Activated T-helper 9 cell treated with anti-CD3 and anti-CD28 coated beads, Interleukin-2, amount 50 U/mL, for 16 hours (primary cell): ENCODE measurements around the gene AP5B1.
"Not testable (repeated sequence)": the region's sequence is repeated elsewhere in the genome, so short reads cannot be mapped to it uniquely, and the experiment has no call there.

ENCODE experiments used
- DNase-seq: peaks from one replicate; pipeline ENCODE4 v3.0.0-alpha.2; 2020; ENCODE audit warnings: low read depth

Gene AP5B1

DNA sequence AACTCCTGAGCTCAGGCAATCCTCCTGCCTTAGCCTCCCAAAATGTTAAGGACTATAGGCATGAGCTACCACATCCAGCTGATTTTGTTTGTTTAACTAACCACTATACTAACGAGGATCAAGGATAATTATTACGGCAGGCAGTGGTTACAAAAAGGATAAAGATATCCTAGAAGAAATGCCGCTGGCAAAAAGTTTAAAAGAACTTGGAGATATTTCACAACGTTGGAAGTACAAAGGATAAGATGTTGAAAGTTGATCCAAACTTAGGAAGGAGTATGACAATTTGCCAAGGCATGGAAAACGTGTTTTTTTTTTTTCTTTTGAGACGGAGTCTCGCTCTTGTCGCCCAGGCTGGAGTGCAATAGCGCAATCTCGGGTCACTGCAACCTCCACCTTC lies 13.4 kb downstream of the AP5B1 start:
- no peak for DNase-seq

GRCh38 chr11:65766535-65766934 lies 14.2 kb downstream of the AP5B1 start:
- DNase-seq, result no peak

DNA sequence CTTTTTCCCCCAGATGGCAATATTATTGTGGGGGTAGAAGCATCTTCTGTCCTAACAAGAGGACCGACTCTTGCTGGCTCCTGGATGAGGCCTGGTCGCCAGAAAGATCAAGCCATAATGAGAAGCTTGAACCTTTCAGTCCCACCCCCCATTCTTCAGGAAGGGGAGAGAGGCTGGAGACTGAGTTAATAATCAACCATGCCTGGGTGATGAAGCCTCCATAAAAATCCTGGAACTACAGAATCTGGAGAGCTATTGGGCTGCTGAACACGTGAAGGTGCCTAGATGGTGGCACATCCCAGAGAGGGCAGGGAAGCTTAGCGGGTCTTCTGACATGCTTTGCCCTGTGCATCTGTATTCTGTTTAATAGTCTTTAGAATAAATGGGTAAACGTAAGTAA lies 16.3 kb downstream of the AP5B1 start:
- DNase-seq, result no peak

DNA sequence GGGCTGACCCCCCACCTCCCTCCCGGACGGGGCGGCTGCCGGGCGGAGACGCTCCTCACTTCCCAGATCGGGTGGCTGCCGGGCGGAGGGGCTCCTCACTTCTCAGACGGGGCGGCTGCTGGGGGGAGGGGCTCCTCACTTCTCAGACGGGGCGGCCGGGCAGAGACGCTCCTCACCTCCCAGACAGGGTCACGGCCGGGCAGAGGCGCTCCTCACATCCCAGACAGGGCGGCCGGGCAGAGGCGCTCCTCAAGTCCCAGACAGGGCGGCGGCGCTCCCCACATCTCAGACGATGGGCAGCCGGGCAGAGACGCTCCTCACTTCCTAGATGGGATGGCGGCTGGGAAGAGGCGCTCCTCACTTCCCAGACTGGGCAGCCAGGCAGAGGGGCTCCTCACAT lies 18.0 kb downstream of the AP5B1 start:
- not testable (repeated sequence) for DNase-seq

GRCh38 chr11:65762169-65762568 lies 18.6 kb downstream of the AP5B1 start:
- not testable (repeated sequence) for DNase-seq

DNA sequence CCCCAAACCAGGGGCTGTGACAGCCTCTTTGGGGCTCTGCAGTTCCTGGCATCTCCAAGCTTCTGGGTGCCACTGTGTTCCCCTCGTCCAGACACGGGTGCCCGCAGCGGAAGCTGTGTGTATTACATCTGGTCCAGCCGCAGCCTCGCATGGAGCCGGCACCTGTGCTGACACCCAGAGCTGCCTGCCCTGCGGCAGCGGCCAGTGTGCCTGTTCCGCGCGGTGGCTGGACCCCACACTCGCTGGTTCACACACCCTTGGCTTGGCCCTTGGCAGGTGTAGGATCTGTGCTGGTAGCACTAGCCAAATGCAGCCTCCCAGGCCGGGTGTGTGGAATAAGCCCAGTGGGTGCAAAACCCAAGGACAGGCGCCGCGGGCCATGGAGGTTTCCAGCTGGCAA lies 35.7 kb downstream of the AP5B1 start:
- DNase-seq, result no peak

DNA sequence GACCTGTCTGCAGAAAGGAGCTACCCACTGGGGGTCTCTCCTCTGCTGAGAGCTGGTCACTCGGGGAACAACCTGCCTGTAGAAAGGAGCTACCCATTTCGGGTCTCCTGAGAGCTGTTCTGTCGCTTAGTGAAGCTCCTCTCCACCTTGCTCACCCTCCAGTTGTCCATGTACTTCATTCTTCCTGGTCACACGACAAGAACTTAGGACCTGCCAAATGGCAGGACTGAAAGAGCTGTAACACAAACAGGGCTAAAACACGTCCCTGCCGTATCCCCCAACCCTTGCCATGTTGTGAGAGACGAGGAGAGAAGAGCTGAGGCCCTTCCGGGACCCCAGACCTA lies 36.1 kb downstream of the AP5B1 start:
- DNase-seq, result no peak

DNA sequence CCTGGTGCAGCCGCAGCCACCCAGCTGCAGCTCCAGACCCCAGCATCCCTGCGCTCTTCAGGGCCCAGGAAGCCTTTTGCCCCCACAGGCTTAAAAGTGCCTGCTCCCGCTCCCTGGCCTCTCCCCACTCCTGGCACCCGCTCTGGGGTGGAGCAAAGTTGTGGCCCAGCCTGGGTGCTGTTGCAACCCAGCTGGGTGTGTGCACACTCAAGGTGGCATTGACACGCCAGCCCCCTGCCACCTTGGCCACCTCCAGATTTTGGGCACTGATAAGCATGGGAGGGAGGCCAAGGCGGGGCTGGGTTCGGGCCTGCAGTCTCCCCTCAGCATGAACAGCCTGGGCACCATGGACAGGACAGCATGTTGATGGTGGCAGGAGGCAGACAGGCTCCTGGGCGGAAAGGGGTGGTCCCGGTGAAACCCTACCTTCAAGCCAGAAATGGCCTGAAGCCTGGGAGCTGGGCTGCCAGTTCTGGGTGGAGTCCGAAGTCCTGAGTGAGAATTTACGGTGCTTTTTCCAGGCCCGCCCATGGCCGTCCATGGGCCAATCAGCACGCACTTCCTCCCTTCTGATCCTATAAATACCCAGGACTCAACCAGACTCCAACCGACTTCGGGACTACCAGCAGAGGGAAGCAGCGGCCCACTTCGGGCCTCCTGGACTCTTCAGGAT lies 36.6 kb downstream of the AP5B1 start:
- DNase-seq, result no peak

GRCh38 chr11:65743681-65744025 lies 37.1 kb downstream of the AP5B1 start:
- DNase-seq, result no peak

DNA sequence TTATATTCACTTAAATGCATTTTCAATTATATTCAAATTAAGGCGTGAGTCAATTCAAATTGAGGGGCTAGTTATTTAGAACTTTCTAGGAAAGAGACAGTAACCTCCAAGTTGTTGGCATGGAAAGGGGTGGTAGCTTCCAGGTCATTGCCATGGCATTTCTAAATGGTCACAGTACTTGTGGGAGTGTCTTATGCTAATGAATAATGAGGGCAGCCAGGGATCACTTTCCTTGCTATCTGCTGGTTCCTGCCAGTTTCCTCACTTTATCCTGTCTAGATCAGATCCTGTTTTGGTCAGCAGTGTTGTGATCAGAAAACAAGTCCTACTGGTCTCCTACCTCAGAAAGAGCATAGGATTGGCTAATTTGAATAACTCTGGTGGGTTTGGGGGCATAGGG lies 38.4 kb downstream of the AP5B1 start:
- DNase-seq, result no peak

GRCh38 chr11:65741185-65741584 lies 39.6 kb downstream of the AP5B1 start:
- no peak for DNase-seq

DNA sequence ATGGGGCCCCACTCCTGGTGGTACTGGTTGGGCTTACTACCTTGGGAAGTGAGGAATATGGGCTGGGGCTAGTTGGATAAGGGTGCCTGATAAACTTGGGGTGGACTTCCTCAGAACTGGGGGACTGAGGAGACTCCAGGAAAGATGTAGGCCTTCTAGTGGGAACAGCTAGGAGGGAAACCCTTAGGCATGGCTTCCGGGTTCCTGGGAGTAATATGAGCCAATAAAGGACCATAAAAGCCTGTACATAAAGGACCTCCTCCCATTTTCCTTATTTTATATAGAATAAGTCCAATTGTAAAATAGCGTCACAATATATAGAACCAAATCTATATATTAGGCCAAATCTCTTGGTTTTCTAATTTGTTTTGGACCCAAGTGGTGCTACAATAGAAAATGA lies 41.8 kb downstream of the AP5B1 start:
- DNase-seq, result no peak

- no peak for DNase-seq
These were observed 44.0 kb downstream of the AP5B1 start for GRCh38 chr11:65736810-65737209.

DNA sequence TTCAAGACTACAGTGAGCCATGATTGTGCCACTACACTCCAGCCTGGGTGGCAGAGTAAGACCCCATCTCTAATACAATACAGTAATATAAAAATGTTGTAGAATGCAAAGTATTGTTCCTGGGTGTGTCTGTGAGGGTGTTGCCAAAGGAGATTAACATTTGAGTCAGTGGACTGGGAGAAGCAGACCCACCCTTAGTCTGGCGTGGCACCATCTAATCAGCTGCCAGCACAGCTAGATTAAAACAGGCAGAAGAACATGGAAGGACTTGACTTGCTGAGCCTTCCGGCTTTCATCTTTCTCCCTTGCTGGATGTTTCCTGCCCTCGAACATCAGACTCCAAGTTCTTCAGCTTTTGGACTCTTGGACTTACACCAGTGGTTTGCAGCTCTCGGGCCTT lies 45.7 kb downstream of the AP5B1 start:
- not testable (repeated sequence) for DNase-seq

- no peak for DNase-seq
These were observed 50.3 kb downstream of the AP5B1 start for GRCh38 chr11:65730461-65730860.

DNA sequence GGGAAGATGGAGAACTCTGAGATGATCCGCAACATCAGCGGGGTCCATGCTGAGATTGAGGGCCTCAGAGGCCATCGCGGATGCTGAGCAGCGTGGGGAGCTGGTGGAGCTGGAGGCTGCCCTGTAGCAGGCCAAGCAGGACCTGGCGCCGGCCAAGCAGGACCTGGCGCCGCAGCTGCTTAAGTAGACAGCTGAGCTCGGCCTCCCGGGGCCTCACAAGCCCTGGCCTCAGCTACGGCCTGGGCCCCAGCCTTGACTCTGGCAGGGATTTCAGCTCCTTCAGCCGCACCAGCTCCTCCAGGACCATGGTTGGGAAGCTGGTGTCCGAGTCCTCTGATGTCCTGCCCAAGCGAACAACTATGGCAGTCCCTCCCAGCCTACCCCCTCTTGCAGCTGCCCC lies 52.9 kb downstream of the AP5B1 start:
- no peak for DNase-seq

DNA sequence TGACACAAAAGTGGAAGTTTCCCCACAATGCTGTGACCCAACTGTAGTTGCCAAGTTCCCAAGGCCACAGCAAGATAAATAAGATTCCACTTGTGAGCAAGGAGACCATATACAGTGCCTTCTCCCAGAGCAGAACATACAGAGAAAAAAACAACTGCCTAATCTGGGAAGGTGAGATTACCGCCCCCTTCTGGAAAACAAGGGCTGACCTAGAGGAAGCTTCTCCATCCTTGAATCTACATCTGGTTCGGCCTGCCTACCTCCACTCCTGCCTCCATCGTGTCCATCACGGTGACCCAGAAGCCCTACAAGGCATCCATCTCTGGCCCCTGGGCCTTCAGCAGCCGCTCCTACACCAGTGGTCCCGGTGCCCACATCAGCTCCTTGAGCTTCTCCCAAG lies 54.1 kb downstream of the AP5B1 start:
- DNase-seq, result no peak
